Spleen (tissue), 11 donors: ENCODE results near the gene PTK7. TPM values are rescaled to one million over a fixed set of nuclear protein-coding genes. Genes with fewer than 3 reads are reported as not detected.

Source experiments
- DNase-seq: peaks from one replicate; pipeline ENCODE4 v3.0.0-alpha.2; 2020
- H3K27ac ChIP-seq, 8 donors: fragments of 200-600 bp; sonication (generic) in 7 of 8; 1 replicate in 4 of 8; 2 replicates in 4 of 8; pipeline versions ENCODE4 v1.5.0 to v1.8.0; 2016 to 2021; ENCODE audit warnings: inconsistent platforms in 4 of 8, mild to moderate bottlenecking in 4 of 8, moderate library complexity in 1 of 8
- H3K27me3 ChIP-seq, 7 donors: fragments of 200-600 bp; sonication (generic) in 6 of 7; replicated peaks in 1 of 7; 1 replicate in 4 of 7; 2 replicates in 3 of 7; pipeline versions ENCODE4 v1.5.0 to v1.8.0; 2016 to 2021; ENCODE audit warnings: inconsistent platforms in 3 of 7, mild to moderate bottlenecking in 1 of 7
- H3K36me3 ChIP-seq, 6 donors: fragments of 200-600 bp; sonication (generic) in 5 of 6; 1 replicate in 4 of 6; 2 replicates in 2 of 6; pipeline versions ENCODE4 v1.5.0 to v1.8.0; 2016 to 2021; ENCODE audit warnings: inconsistent platforms in 2 of 6
- H3K4me1 ChIP-seq, 6 donors: fragments of 200-600 bp; sonication (generic) in 5 of 6; 1 replicate in 3 of 6; 2 replicates in 3 of 6; pipeline versions ENCODE4 v1.5.0 to v1.8.0; 2016 to 2021; ENCODE audit warnings: inconsistent platforms in 3 of 6
- H3K4me3 ChIP-seq, 8 donors: fragments of 200-600 bp; sonication (generic) in 7 of 8; 1 replicate in 4 of 8; 2 replicates in 4 of 8; pipeline versions ENCODE4 v1.5.0 to v1.8.0; 2016 to 2021; ENCODE audit warnings: inconsistent platforms in 4 of 8, mild to moderate bottlenecking in 4 of 8, moderate library complexity in 2 of 8
- H3K9me3 ChIP-seq, 8 donors: fragments of 200-600 bp; sonication (generic) in 7 of 8; 1 replicate in 4 of 8; 2 replicates in 4 of 8; pipeline versions ENCODE4 v1.5.0 to v1.8.0; 2016 to 2021; ENCODE audit warnings: inconsistent platforms in 4 of 8
- POLR2A ChIP-seq, 3 donors: fragments of 450-650 bp; IDR thresholded peaks; one replicate each; pipeline ENCODE4 v1.5.1; 2017; ENCODE audit warnings: antibody characterized with exemption in 3 of 3, mild to moderate bottlenecking in 1 of 3
- POLR2AphosphoS5 ChIP-seq, 3 donors: sonication (generic); formaldehyde crosslinking; IDR thresholded peaks; one replicate each; pipeline ENCODE4 v1.5.1; 2017; ENCODE audit warnings: antibody characterized with exemption in 3 of 3
- WGBS, 5 donors: extraction: QIAGEN DNeasy Blood & Tissue Kit in 3 of 5; methylation state at CpG; one replicate each; pipeline versions ENCODE4 v1.1.5 to v1.1.7; 2013 to 2018; 5-methylcytosine and 5-hydroxymethylcytosine counted together
- intact Hi-C: fragments of 100-400 bp; cut with DNase I; formaldehyde crosslinking; loops from one replicate; pipeline ENCODE4 v1.15.0; 2023; ENCODE audit warnings: low total_unique reads
- polyA plus RNA-seq, 3 donors: library from polyadenylated mRNA; stranded (reverse); fragments of 200-250 nt; gene quantifications; one replicate each; pipeline ENCODE4 v1.2.1, GENCODE V29; 2013
- total RNA-seq, 7 donors: library from RNA; depleted of rRNA in 3 of 7; stranded (reverse); fragments of >200 nt in 3 of 7; fragmentation: NEBNext Ultra II Directional in 4 of 7; extraction: Animal tissue kit (Norgen Biotek cat#: 25700) in 4 of 7; gene quantifications; one replicate each; pipeline versions ENCODE4 v1.1.0 to v1.2.1, GENCODE V29; 2016 to 2021
- TF ChIP-seq, protein P1 (sequence below), 11 experiments: fragments of 200-600 bp in 7 of 11; fragments of 450-650 bp in 4 of 11; sonication (generic) in 4 of 11; IDR thresholded peaks in 8 of 11; conservative IDR thresholded peaks in 3 of 11; 1 replicate in 7 of 11; 2 replicates in 4 of 11; pipeline versions ENCODE4 v1.4.0 to v1.8.0; 2016 to 2021; ENCODE audit warnings: antibody characterized with exemption in 11 of 11, inconsistent platforms in 4 of 11, mild to moderate bottlenecking in 1 of 11
- donor health status: healthy with polysubstance abuse.
- donor health status: DM: no; HTN: no; CAD: no; lungs with moderate emphysema.
- donor health status: DM: no; HTN: no; CAD: no.
- donor health status: Bipolar disorder and iron deficiency.
- donor health status: healthy.
- donor health status: DM: no; HTN: no; CAD: no.
- donor health status: DM: yes; HTN: yes; CAD: no.

Gene PTK7
- total and polyA plus RNA-seq, 10 donors, result 6.0 to 66.4 (median 25.9) TPM

- H3K27me3 ChIP-seq, result no peaks in the 10 kb centered on the region
- no peaks in the 10 kb centered on the region for H3K9me3 ChIP-seq
- intact Hi-C loops, result no loop called here
- no peak overlapping the region for H3K4me3 ChIP-seq
- DNase-seq, result no peak
- H3K27ac ChIP-seq, result no peak overlapping the region
- peaks cover 8 to 19% (median 10%) of the 10 kb centered on the region in 6 donors for H3K4me1 ChIP-seq
- peaks cover 0 to 18% (median 0%) of the 10 kb centered on the region in 6 donors for H3K36me3 ChIP-seq
- 85 to 96% (median 89%) methylated on average over 7 to 8 of the region's 8 CpGs for WGBS, 5 donors
- TF ChIP-seq POLR2A (IDR thresholded peaks at IDR 0.05) (no peak), POLR2AphosphoS5 (IDR thresholded peaks at IDR 0.05) (no peak)
- TF ChIP-seq, protein P1, sequence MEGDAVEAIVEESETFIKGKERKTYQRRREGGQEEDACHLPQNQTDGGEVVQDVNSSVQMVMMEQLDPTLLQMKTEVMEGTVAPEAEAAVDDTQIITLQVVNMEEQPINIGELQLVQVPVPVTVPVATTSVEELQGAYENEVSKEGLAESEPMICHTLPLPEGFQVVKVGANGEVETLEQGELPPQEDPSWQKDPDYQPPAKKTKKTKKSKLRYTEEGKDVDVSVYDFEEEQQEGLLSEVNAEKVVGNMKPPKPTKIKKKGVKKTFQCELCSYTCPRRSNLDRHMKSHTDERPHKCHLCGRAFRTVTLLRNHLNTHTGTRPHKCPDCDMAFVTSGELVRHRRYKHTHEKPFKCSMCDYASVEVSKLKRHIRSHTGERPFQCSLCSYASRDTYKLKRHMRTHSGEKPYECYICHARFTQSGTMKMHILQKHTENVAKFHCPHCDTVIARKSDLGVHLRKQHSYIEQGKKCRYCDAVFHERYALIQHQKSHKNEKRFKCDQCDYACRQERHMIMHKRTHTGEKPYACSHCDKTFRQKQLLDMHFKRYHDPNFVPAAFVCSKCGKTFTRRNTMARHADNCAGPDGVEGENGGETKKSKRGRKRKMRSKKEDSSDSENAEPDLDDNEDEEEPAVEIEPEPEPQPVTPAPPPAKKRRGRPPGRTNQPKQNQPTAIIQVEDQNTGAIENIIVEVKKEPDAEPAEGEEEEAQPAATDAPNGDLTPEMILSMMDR (IDR thresholded peaks at IDR 0.05 in 8 of 11, conservative IDR thresholded peaks at IDR 0.05 in 3 of 11), result no peak
These were observed 70.9 kb downstream of the PTK7 start for GRCh38 chr6:43146709-43147688.

DNA sequence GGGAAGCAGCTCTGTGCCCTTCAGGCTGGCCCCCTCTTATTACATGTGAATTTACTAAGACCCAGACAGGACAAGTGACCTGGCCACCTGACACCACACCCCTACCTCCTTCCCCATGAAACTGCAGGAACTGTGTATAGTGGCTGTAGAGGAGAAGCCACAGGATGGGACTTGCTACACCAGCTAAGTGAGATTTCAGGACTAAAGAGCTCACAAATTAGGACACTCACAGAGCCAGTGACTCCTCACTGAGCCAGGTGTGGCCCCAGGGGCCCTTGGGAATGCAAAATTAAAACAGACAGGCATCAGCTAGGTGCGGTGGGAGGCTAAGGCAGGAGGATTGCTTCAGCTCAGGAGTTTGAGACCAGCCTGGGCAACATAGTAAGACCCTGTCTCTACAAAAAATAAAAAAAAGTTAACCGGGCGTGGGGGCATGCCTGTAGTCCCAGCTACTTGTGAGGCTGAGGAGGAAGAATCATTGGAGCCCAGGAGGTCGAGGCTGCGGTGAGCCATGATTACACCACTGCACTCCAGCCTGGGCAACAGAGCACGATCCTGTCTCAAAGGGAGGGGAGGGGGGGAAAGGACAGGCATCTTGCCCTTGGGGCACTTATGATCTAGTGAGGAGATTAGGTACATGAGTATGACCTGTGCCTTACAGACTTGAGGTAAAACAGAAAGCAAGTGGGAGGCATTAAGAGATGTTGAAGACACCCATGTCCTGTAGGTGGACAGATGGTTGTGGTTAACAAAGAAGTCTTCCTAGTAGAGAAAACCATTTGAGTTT, 71.8 kb downstream of the PTK7 start:
- Histone ChIP-seq H3K27ac (no peak overlapping the region), H3K36me3 (peaks cover 0 to 18% (median 0%) of the 10 kb centered on the region in 6 donors), H3K4me1 (peaks cover 8 to 19% (median 10%) of the 10 kb centered on the region in 6 donors), H3K9me3 (no peaks in the 10 kb centered on the region), H3K4me3 (no peak overlapping the region), H3K27me3 (no peaks in the 10 kb centered on the region)
- WGBS, 5 donors, result 84 to 96% (median 92%) methylated on average over 6 of the region's 6 CpGs
- TF ChIP-seq, protein P1 (IDR thresholded peaks at IDR 0.05 in 8 of 11, conservative IDR thresholded peaks at IDR 0.05 in 3 of 11), result no peak
- TF ChIP-seq POLR2AphosphoS5 (IDR thresholded peaks at IDR 0.05) (no peak), POLR2A (IDR thresholded peaks at IDR 0.05) (no peak)
- no peak for DNase-seq
- intact Hi-C loops, result no loop called here

DNA sequence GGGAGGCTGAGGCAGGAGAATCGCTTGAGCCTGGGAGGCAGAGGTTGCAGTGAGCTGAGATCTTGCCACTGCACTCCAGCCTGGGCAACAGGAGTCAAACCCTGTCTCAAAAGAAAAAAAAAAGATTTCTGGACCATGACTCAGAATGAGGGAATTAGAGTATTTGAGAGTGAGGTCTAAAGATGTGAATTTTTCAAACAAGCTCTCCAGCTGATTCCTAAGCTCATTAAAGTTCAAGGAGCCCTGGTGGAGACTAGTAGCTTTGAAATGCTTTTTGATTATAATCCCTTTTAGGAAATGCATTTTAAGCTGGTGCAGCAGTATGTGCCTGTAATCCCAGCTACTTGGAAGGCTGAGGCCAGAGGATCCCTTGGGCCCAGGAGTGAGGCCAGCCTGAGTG, 73.2 kb downstream of the PTK7 start:
- H3K4me3 ChIP-seq, result no peak overlapping the region
- peaks cover 0 to 18% (median 0%) of the 10 kb centered on the region in 6 donors for H3K36me3 ChIP-seq
- 92 to 100% (median 100%) methylated on average over 1 of the region's 1 CpG for WGBS, 5 donors
- no peak for DNase-seq
- no peaks in the 10 kb centered on the region for H3K9me3 ChIP-seq
- H3K4me1 ChIP-seq, result peaks cover 0 to 6% (median 0%) of the 10 kb centered on the region in 6 donors
- intact Hi-C loops, result no loop called here
- TF ChIP-seq POLR2AphosphoS5 (IDR thresholded peaks at IDR 0.05) (no peak), POLR2A (IDR thresholded peaks at IDR 0.05) (no peak)
- TF ChIP-seq, protein P1 (IDR thresholded peaks at IDR 0.05 in 8 of 11, conservative IDR thresholded peaks at IDR 0.05 in 3 of 11), result no peak
- H3K27ac ChIP-seq, result no peak overlapping the region
- no peaks in the 10 kb centered on the region for H3K27me3 ChIP-seq
